HG03571 (cell line): ENCODE data around the gene CTBP2.

Experiments used
- ATAC-seq: cut with Tn5 transposase; IDR thresholded peaks from one replicate; pipeline ENCODE4 v1.9.1; 2021; ENCODE audit not compliant: unreplicated experiment

CTBP2 gene

DNA sequence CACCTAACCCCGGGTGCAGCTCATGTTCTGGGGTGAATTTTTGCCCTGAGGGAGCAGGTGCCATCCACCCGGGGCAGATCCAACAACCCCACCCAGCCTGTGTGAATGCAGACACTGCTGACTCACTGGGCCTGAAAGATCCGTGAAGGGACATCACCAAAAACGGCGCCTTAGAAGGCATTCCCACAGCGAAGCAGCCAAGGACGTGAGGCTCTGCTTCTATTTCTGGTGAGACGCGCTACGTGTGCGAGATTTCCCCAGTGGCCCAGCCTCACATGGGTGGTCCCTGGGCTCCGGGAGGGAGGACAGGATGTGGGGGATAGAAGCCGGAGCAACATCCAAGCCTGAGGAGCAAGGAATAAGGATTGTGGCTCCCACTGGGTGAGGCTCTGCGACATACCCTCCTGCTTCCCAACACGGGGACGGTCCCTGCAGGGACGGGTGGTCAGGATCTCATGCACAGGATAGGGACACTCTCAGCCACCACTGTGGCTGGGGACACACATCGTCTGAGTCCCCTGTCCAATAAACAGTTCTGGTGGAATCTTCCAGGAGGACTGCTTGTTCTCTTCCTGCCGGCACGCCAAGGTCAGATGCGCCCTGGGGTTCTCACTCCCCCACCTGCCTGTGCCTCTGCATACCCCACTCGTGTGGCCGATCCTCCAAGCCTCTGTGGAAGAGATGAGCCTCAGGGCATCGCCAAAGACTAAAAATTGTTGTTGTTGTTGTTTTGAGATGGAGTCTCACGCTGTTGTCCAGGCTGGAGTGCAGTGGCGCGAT lies 148.2 kb downstream of the CTBP2 start:
- no peak for ATAC-seq

DNA sequence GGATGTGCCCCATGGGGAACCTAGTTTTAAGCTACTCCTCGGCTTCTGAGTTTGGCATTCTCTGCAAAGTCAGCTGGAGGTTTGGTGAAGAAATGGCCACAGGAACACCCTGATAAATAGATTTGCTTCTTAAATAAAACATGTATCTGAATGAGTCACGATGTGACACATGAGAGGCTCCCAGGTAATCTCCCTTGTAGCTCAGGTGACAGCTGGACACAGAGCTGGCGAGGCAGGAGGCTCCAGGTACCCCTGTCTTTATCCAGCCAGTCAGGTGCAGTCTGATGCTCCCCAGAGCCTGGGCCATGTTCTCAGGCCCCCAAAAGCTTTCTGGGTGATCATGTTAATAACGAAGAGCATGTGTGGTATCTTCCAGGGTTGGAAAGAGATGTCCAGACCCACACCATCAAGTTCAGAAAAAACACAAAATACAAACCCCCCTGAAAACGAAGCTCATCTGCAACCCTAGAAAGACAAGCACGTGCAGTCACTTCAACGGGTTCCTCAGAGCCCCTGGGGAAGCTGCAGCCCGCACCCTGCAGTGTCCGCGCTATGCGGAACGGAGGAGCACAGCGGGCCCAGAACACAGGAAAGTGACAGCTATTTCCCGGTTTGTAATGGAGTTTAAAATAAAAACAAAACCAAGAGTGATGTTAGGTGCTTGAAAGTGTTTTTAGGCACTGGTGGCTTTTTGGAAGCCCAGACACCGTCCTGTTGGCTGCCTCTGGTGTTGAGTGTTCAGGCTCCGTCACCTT lies 149.0 kb downstream of the CTBP2 start:
- no peak for ATAC-seq

DNA sequence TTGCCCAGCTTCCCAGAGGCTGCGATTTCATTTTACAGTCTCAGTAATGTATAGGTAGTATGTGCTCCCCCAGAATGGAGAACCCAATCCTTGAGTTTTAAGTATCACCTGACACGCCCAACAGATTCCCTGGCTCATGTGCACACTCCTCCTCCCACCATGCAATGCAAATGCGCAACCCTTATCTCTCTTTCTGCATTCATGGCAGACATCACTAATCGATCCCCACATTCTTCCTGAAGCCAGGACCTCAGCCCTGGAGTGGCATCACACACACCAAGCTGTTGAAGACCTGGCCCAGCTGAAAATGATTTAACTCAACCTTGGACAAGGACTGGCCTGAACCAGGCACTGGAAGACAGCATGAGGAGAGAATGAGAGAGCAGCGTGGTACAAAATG lies 150.0 kb downstream of the CTBP2 start:
- no peak for ATAC-seq

DNA sequence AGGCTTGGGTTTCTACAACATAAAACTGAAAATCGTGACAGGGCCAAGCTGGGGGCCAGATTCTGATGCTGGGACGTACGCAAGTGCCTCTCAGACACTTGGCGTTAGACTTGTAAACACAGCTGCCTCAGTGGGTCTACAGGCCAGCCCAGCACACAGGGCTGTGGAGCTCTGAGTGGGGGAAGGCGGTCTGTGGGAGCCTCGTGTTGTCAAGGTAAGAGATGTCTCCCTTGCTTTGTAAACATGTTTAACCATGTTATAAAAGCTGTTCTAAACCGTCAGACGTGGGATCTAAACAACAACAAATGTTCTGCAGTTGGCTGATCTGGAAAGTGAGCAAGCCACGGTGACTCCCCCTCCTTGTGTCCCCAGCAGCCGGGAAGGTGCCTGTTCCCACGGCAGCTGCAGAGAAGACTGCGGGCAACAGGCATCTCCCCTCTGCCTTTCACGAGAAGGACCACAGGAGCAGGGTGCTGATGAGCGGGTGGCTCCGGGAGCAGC lies 150.7 kb downstream of the CTBP2 start:
- ATAC-seq: no peak

DNA sequence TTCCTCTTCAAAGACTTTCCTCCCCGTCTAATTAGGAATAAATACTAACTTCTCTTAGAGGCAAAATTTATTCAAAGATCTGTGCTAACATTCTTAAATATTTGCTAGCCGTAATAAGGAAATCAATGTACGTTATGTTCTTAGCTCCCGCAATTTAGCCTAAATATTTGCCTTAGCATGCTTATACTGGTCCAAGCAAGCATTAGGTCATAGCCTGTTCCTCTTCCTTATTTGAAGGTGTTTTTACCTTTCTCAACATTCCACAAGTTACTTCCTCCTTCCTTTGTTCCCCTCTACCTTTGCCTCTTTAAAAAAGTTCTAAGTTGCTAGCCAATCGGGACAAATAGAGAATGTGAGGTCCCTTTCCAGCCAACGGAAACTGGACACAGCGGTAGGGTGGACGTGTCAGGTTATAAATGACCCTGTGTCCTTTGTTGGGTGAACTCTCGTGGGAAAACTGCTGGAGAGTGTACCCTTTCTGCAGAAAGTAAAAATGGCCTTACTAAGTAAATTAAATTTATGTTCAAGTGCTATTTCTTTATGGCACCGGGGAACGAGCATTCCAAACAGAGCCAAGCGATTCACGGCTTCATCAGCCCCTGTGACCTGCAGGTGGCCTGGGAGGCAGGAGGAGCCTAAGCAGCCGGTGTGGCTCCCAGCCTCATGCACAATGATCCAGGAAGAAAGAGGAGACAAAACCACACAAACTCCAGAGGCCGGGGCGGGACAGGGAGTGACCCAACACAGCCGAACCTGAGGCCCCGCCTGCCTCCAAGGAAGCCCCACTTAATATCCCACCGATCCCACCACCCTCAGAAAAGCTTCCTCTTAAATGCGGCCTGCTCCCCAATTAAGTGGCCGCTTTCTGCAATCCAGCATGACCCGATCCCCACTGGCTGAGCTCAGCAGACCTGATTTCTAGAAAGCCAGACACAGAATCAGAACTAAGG lies 151.4 kb downstream of the CTBP2 start:
- ATAC-seq: no peak

DNA sequence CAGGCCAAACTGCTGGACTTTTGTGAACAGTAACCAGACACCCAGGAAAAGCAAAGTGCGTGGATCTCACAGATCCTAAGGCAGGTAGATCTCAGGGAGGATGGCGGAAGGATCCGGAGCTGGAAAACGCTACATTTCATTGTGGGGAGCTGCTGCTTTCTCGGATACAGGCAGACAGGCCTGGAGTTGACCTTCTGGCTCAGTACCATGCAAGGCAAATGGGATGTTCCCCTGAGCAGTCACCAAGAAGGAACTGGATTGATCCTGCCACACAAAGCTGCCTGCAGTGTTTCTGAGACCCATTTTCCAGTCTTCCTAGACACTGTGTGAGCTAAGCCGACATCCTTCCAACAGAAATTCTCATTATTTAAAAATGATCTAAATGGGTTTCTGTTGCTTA lies 152.9 kb downstream of the CTBP2 start:
- no peak for ATAC-seq

DNA sequence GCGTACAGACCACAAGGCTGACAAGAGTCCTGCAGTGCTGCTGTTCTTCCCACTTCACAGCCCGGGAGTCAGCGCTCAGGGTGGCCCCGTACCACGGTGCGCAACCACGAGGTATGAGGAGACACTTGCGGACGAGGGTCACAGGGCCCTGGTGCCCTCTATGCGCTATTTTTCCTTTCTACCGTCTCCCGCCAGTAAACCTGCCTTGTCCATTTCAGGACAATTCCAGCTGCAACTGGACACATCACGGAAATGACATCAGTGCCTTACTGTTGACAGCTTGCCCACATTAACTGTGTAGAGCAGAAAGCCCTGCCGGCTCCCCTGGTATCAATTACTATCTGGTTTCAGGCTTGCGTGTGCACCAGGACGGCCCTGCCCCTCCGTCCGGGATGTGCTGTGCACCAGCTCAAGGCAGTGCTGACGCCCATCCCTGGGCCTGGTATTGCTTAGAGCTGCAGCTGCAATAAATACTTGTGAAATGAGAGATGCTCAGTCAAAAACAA lies 153.4 kb downstream of the CTBP2 start:
- ATAC-seq: no peak

DNA sequence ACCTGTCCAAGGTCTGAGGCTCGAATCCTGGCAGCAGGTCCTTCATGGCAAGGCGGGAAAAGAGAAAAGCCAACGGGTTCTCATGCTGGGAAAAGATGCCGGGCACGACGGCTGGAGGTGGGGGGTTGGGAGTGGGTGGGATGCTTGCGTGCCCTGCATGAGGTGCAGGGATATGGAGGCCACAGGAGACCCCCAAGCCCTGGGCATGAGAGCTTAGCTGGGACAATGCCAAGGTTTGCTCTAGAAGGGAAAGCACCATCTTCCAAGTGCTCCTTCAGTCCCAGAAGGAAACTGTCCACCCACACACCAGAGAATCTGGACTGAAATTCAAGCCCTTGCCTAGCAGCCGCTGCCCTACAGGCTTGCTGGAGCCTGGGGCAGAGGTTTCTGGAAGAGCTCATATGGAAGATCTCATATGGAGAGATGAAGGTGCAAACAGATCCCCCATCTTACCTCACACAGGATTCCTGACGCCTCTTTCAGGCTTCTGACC lies 154.1 kb downstream of the CTBP2 start:
- ATAC-seq: no peak

DNA sequence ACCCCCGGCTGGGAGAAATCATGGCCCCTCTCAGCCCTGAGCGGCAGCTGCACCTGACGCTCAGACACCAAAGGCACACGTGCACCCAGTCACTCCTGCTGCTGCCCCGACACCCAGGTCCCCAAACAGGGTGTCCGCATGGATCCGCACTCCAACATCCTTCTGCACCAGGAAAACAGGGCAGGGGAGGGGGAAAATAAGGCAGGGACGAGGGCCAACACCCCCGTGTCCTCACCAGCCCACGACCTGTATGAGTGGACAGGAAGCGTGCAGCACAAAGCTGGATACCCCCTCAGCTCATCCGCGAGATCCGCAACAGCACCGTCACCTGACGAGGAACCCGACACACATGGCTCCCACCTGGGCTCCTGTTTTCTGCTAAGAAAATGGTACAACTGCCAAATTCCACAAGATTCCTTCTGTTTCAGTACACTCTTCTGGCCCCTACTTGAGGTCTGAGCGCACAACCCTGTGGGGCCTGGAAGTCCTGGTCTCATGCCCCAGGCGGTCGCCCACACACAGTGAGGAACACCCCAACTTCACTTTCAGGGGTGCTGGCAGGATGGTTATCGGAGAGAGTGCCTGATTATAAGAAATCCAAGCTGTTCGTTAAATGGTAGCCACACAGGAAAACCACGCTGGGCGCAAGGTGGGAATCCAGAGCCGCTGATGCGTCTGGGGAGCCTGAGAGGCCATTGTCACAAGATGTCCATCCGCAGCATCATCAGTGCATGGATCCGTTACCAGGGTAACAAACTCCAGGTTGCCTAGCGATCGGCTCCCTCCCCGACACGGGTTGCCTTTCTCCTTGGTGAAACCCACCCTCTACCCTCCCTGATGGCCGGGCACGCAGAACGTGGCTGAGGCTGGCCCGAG lies 154.8 kb downstream of the CTBP2 start:
- no peak for ATAC-seq

DNA sequence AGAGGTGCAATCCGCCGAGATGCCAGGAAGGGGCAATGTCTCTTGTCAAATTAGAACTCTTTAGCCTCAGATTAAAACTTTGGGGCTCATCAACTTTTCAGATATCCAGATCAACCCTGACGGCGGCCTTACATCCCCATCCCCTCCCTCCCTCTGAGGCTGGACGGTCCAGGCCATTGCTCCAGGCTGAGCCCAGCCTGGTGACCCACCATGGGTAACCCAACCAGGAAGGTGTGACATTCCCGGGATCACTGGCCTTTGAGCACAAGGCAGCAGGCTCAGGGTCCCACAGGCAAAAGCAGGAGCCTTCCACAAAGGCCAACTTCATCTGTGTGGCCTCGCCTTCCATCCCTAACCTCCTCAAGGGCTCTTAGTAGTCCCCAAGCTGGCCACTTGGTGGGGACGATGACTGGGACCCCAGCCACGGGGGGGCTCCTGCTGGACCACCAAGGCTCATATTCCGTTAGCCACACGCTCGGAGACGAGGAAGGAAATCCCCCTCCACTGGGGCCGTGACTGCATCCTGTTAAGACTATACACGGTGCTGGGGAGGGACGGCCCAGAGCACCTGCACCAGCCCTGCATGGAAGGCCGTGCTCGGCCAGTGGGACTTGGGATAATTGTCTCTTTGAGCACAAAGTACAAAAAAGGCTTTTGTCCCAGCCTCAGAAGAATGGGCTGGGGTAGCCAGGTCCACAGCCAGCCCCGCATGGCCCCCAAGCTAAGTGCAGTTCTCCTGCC lies 155.6 kb downstream of the CTBP2 start:
- ATAC-seq: no peak

DNA sequence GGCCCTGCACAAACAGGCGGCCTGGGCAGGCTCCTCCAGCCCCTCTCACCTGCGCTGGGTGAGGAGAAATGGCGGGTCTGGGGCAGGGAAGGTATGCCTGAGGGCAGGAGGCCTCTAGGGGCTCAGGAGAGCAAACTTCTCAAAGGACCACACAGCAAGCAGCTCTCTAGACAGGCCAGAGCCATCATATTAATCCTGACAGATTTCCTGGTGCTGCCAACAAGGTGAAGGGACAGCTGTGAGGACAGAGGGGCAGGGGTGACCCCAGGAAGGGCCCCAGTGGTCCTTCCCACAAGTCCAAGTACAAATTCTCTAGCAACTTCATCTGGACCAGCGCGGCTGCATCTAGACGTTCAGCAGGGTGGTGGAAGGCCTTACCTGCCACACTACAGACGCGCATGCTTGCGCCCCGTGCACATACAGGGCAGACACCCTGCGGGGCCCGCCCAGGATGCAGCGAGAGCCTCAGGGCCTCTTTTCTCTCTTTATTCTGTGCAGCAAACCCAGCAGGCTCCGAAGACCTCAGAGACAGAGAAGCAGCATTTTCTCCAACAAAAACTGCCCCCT lies 156.4 kb downstream of the CTBP2 start:
- no peak for ATAC-seq

DNA sequence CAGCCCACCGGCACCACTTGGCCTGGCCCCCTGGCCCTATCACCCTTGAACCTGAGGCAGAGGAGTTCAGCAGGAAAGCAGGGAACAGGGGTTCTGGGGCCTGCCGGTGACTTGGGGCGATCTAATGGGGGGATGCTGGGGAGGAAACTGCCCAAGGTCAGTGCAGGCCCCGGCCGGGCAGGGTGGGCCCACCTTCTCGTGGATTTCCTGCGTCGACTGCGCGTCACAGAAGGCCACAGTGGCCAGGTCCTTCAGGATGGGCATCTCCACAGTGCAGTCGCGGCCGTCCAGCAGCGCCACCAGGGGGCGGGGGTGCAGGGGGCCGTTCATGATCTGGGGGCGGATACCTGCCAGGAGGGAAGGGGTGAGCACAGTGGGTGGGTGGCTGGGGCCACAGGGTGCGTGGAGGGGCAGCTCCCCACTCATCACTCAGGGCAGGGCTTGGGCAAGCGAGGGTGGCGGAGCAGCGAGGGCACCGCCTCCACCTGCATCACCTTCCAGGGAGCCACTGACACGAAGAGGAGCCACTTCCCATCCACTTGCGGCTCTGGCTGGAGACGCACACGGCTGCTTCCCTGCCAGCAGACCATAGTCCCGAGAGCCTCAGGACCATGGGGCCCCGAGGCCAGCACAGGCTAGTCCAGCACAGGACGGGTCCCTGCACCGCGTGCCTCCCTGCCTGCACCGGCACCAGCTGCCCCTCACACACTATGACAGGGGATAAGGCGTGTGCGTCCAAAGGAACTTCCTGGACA lies 157.0 kb downstream of the CTBP2 start:
- no peak for ATAC-seq

DNA sequence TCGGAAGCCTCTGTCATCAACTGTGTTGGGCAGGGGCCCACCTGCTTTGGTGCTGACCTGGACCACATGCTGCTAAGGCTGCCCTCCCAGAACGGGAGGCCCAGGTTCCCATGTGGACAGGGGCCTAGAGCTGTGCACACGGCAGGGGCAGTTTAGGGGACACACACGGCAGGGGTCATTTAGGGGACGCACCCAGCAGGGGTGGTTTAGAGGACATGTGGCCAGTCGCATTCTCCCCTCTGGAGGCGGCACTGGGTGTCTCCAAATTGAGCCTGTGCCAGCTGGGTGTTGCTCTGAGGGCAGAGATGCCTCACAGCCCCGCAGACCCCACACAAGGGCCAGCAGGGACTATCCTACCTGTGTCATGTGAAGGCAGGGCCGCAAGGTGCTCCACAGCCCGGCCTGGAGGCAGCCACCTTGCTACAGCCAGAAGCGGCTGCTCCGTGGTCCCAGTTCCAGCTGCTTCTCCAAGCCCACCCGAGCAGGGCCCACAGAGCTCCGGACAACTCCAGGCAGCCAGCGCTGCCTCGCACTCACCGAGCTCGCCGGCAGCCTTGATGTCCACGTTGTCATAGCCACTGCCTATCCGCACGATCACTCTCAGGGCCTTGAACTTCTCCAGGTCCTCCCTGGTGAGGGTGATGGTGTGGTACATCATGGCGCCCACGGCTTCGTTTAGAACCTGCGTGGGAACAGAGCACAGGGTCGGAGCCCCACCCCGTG lies 157.8 kb downstream of the CTBP2 start:
- ATAC-seq: no peak

DNA sequence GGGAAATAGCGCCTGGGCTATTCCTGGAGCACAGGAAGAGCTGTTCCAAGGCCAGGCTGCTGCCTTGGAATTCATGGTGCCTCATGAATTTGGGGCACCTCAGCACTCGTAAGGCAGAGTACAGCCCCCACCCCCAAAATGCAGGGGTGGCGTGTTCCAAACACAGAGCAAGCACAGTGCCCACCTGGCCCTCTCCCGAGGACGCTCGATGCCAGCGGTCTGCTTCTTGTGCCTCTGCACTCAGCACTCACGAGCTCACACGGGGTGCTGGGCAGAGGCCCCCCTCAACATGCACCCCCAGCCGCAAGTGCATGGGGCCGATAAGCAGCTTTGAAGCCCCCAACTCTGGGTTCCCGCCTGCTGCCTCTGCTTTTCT lies 158.3 kb downstream of the CTBP2 start:
- no peak for ATAC-seq

DNA sequence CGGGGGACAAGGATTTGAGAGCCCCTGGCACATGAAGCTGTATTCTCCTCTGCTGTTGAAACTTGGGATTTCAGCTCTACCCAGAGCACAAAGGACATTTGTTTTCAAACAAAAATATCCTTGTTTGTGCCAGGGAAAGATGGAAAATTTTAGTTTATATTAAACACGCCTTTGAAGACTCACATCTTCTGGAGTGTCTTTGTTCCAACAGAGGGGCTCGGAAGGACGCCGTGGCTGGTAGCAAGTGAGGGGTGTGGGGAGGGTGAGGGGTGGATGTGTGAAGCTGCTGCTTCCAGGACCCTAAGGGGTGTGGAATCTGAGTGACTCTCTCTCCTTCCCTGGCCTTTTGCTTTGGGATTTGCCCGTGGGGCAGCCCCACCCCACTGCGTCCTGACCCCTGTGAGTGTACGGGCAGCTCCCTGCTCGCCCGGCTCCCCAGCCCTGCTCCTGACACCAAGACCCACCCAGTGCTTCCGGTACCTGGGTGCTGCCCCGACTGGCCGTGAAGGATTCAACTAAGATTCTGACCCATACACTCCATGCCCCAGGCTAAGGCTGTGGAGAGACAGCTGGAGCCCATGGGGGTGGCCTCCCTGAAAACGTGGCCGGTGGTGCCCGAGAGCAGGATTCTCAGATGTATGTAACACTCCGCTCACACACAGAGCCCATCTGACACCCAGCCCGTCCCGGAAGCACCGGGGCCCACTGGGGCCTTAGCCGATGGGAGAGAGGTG lies 158.9 kb downstream of the CTBP2 start:
- ATAC-seq: no peak

DNA sequence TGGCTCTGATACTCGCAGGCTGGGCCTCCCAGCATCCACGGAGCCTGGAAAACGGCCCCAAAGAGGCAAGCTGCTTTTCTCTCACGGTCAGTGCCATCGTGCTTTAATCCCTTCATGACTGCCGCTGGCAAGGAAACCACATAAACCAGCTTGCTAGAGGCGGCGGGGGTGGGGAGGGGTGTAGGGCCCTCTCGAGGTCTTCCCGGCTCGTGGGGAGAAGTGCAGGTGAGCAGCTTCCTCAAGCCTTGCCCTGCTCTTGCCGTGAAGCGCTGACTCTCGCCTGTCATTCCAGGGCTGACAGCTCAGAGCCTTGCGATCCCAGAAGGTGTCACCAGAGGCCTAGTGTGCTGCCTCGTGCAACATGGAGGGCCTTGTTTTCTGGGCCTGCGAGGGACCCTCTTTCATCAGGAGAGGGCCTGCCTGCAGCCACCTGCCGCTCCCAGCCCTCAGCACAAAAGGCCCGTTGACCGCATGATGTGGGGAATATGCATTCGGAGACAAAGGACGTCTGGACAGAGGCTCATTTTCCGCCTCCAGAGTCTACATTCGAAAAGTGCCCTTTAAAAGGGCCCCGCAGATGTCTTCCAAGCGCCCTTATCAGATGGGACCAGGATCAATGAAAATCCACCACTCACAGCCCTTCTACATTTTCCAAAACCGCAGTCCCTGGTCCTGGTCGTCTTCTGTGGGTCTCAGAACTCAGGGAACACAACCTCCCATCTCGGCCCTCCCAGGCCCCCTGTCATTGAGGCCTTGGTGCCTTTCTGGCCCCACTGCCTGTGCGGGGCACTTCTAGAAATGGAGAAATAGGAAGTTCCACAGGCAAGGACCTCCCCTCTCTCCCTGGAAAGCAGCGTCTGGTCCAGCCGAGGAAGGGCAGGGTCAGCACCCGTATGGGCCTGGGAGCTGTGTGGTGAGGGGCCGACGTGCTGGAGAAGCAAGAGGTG lies 159.7 kb downstream of the CTBP2 start:
- no peak for ATAC-seq
